ENCODE measurements around the gene RNLS.
"Not testable (repeated sequence)": the region's sequence is repeated elsewhere in the genome, so short reads cannot be mapped to it uniquely, and the experiment has no call there.

RNLS gene

GRCh38 chr10:88308361-88308760 is 274.8 kb downstream of the RNLS start:
- not testable (repeated sequence) for H3K27ac ChIP-seq (ENCODE audit: low read depth, low read length); H3K27me3 ChIP-seq (ENCODE audit: control insufficient read depth in 5 of 5, insufficient read depth in 4 of 5, low read length in 5 of 5); H3K4me1 ChIP-seq (ENCODE audit: control insufficient read depth in 5 of 5, insufficient read depth in 5 of 5, low read length in 5 of 5); H3K4me3 ChIP-seq (ENCODE audit: low read depth in 1 of 5, low read length in 5 of 5); H3K36me3 ChIP-seq (ENCODE audit: control insufficient read depth in 5 of 5, insufficient read depth in 5 of 5, low read length in 5 of 5); H3K9ac ChIP-seq (ENCODE audit: low read length in 5 of 5); H3K9me3 ChIP-seq (ENCODE audit: control insufficient read depth in 5 of 5, low read length in 5 of 5)

GRCh38 chr10:88299787-88300186 is 283.3 kb downstream of the RNLS start:
- Histone ChIP-seq H3K9ac (ENCODE audit: low read length in 5 of 5) (no peak overlapping the region), H3K4me3 (ENCODE audit: low read depth in 1 of 5, low read length in 5 of 5) (no peak overlapping the region), H3K27me3 (ENCODE audit: control insufficient read depth in 5 of 5, insufficient read depth in 4 of 5, low read length in 5 of 5) (no peaks in the 10 kb centered on the region), H3K4me1 (ENCODE audit: control insufficient read depth in 5 of 5, insufficient read depth in 5 of 5, low read length in 5 of 5) (no peaks in the 10 kb centered on the region), H3K36me3 (ENCODE audit: control insufficient read depth in 5 of 5, insufficient read depth in 5 of 5, low read length in 5 of 5) (no peaks in the 10 kb centered on the region), H3K9me3 (ENCODE audit: control insufficient read depth in 5 of 5, low read length in 5 of 5) (no peaks in the 10 kb centered on the region), H3K27ac (ENCODE audit: low read depth, low read length) (no peak overlapping the region)

GRCh38 chr10:88297103-88297502 is 286.0 kb downstream of the RNLS start:
- Histone ChIP-seq H3K27ac (ENCODE audit: low read depth, low read length) (no peak overlapping the region), H3K4me3 (ENCODE audit: low read depth in 1 of 5, low read length in 5 of 5) (no peak overlapping the region), H3K9me3 (ENCODE audit: control insufficient read depth in 5 of 5, low read length in 5 of 5) (no peaks in the 10 kb centered on the region), H3K27me3 (ENCODE audit: control insufficient read depth in 5 of 5, insufficient read depth in 4 of 5, low read length in 5 of 5) (no peaks in the 10 kb centered on the region), H3K9ac (ENCODE audit: low read length in 5 of 5) (no peak overlapping the region), H3K36me3 (ENCODE audit: control insufficient read depth in 5 of 5, insufficient read depth in 5 of 5, low read length in 5 of 5) (no peaks in the 10 kb centered on the region), H3K4me1 (ENCODE audit: control insufficient read depth in 5 of 5, insufficient read depth in 5 of 5, low read length in 5 of 5) (no peaks in the 10 kb centered on the region)

- H3K27me3 ChIP-seq (ENCODE audit: control insufficient read depth in 5 of 5, insufficient read depth in 4 of 5, low read length in 5 of 5): no peaks in the 10 kb centered on the region
- no peak overlapping the region for H3K9ac ChIP-seq (ENCODE audit: low read length in 5 of 5)
- H3K4me1 ChIP-seq (ENCODE audit: control insufficient read depth in 5 of 5, insufficient read depth in 5 of 5, low read length in 5 of 5): no peaks in the 10 kb centered on the region
- H3K36me3 ChIP-seq (ENCODE audit: control insufficient read depth in 5 of 5, insufficient read depth in 5 of 5, low read length in 5 of 5): no peaks in the 10 kb centered on the region
- no peak overlapping the region for H3K4me3 ChIP-seq (ENCODE audit: low read depth in 1 of 5, low read length in 5 of 5)
- H3K9me3 ChIP-seq (ENCODE audit: control insufficient read depth in 5 of 5, low read length in 5 of 5): no peaks in the 10 kb centered on the region
- H3K27ac ChIP-seq (ENCODE audit: low read depth, low read length): no peak overlapping the region
Measured at GRCh38 chr10:88293651-88294230, 289.4 kb downstream of the RNLS start.

GRCh38 chr10:88293073-88293472 is 290.0 kb downstream of the RNLS start:
- Histone ChIP-seq H3K36me3 (ENCODE audit: control insufficient read depth in 5 of 5, insufficient read depth in 5 of 5, low read length in 5 of 5) (no peaks in the 10 kb centered on the region), H3K4me3 (ENCODE audit: low read depth in 1 of 5, low read length in 5 of 5) (no peak overlapping the region), H3K9ac (ENCODE audit: low read length in 5 of 5) (no peak overlapping the region), H3K9me3 (ENCODE audit: control insufficient read depth in 5 of 5, low read length in 5 of 5) (no peaks in the 10 kb centered on the region), H3K27me3 (ENCODE audit: control insufficient read depth in 5 of 5, insufficient read depth in 4 of 5, low read length in 5 of 5) (no peaks in the 10 kb centered on the region), H3K4me1 (ENCODE audit: control insufficient read depth in 5 of 5, insufficient read depth in 5 of 5, low read length in 5 of 5) (no peaks in the 10 kb centered on the region), H3K27ac (ENCODE audit: low read depth, low read length) (no peak overlapping the region)

DNA sequence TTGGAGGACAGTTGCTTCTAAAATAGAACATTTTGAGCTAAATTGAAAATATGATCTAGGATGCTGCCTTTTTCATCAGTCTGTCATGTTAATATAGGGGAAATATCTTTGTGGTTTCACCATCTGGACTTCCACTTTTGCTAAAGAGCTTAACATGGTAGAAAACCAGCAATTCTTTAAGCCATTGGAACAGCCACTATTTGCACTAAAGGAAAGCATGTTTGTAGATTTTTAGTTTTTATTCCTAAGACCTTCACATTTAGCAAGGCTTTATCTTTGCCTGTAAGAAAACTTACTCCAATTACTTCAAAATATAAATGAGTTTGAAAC is 291.0 kb downstream of the RNLS start:
- Histone ChIP-seq H3K27me3 (ENCODE audit: control insufficient read depth in 5 of 5, insufficient read depth in 4 of 5, low read length in 5 of 5) (no peaks in the 10 kb centered on the region), H3K9ac (ENCODE audit: low read length in 5 of 5) (no peak overlapping the region), H3K4me3 (ENCODE audit: low read depth in 1 of 5, low read length in 5 of 5) (no peak overlapping the region), H3K4me1 (ENCODE audit: control insufficient read depth in 5 of 5, insufficient read depth in 5 of 5, low read length in 5 of 5) (no peaks in the 10 kb centered on the region), H3K27ac (ENCODE audit: low read depth, low read length) (no peak overlapping the region), H3K36me3 (ENCODE audit: control insufficient read depth in 5 of 5, insufficient read depth in 5 of 5, low read length in 5 of 5) (no peaks in the 10 kb centered on the region), H3K9me3 (ENCODE audit: control insufficient read depth in 5 of 5, low read length in 5 of 5) (no peaks in the 10 kb centered on the region)

- Histone ChIP-seq H3K4me3 (ENCODE audit: low read depth in 1 of 5, low read length in 5 of 5) (no peak overlapping the region), H3K9ac (ENCODE audit: low read length in 5 of 5) (no peak overlapping the region), H3K27me3 (ENCODE audit: control insufficient read depth in 5 of 5, insufficient read depth in 4 of 5, low read length in 5 of 5) (no peaks in the 10 kb centered on the region), H3K36me3 (ENCODE audit: control insufficient read depth in 5 of 5, insufficient read depth in 5 of 5, low read length in 5 of 5) (no peaks in the 10 kb centered on the region), H3K4me1 (ENCODE audit: control insufficient read depth in 5 of 5, insufficient read depth in 5 of 5, low read length in 5 of 5) (no peaks in the 10 kb centered on the region), H3K27ac (ENCODE audit: low read depth, low read length) (no peak overlapping the region), H3K9me3 (ENCODE audit: control insufficient read depth in 5 of 5, low read length in 5 of 5) (no peaks in the 10 kb centered on the region)
Measured at GRCh38 chr10:88291289-88292184, 291.6 kb downstream of the RNLS start.

- no peaks in the 10 kb centered on the region for H3K4me1 ChIP-seq (ENCODE audit: control insufficient read depth in 5 of 5, insufficient read depth in 5 of 5, low read length in 5 of 5)
- no peaks in the 10 kb centered on the region for H3K9me3 ChIP-seq (ENCODE audit: control insufficient read depth in 5 of 5, low read length in 5 of 5)
- H3K27me3 ChIP-seq (ENCODE audit: control insufficient read depth in 5 of 5, insufficient read depth in 4 of 5, low read length in 5 of 5): no peaks in the 10 kb centered on the region
- no peak overlapping the region for H3K9ac ChIP-seq (ENCODE audit: low read length in 5 of 5)
- no peak overlapping the region for H3K4me3 ChIP-seq (ENCODE audit: low read depth in 1 of 5, low read length in 5 of 5)
- H3K27ac ChIP-seq (ENCODE audit: low read depth, low read length): no peak overlapping the region
- H3K36me3 ChIP-seq (ENCODE audit: control insufficient read depth in 5 of 5, insufficient read depth in 5 of 5, low read length in 5 of 5): no peaks in the 10 kb centered on the region
Measured at GRCh38 chr10:88289342-88289741, 293.8 kb downstream of the RNLS start.

GRCh38 chr10:88288320-88289059 is 294.6 kb downstream of the RNLS start:
- H3K9me3 ChIP-seq (ENCODE audit: control insufficient read depth in 5 of 5, low read length in 5 of 5): no peaks in the 10 kb centered on the region
- no peaks in the 10 kb centered on the region for H3K27me3 ChIP-seq (ENCODE audit: control insufficient read depth in 5 of 5, insufficient read depth in 4 of 5, low read length in 5 of 5)
- H3K4me3 ChIP-seq (ENCODE audit: low read depth in 1 of 5, low read length in 5 of 5): no peak overlapping the region
- H3K36me3 ChIP-seq (ENCODE audit: control insufficient read depth in 5 of 5, insufficient read depth in 5 of 5, low read length in 5 of 5): no peaks in the 10 kb centered on the region
- H3K27ac ChIP-seq (ENCODE audit: low read depth, low read length): no peak overlapping the region
- no peaks in the 10 kb centered on the region for H3K4me1 ChIP-seq (ENCODE audit: control insufficient read depth in 5 of 5, insufficient read depth in 5 of 5, low read length in 5 of 5)
- no peak overlapping the region for H3K9ac ChIP-seq (ENCODE audit: low read length in 5 of 5)

DNA sequence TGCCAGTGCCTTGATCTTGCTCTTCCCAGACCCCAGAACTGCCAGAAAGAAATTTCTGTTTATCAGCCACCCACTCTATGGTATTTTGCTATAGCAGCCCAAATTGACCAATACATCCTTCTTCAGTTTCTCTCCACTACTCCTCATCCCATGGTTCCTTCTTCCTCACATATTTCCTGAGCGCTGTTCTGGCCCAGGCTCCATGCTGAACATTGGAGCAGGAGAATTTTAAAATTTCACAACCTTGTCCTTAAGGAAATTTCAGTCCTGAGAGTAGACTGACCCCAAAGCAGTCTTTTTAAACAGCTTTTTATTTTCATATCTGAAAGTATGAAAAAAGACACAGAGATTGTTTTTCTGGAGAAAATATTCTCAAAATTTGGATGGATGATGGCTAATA is 297.1 kb downstream of the RNLS start:
- H3K27ac ChIP-seq (ENCODE audit: low read depth, low read length): no peak overlapping the region
- no peak overlapping the region for H3K9ac ChIP-seq (ENCODE audit: low read length in 5 of 5)
- no peak overlapping the region for H3K4me3 ChIP-seq (ENCODE audit: low read depth in 1 of 5, low read length in 5 of 5)
- no peaks in the 10 kb centered on the region for H3K27me3 ChIP-seq (ENCODE audit: control insufficient read depth in 5 of 5, insufficient read depth in 4 of 5, low read length in 5 of 5)
- H3K9me3 ChIP-seq (ENCODE audit: control insufficient read depth in 5 of 5, low read length in 5 of 5): no peaks in the 10 kb centered on the region
- H3K4me1 ChIP-seq (ENCODE audit: control insufficient read depth in 5 of 5, insufficient read depth in 5 of 5, low read length in 5 of 5): peaks cover 0 to 15% (median 6%) of the 10 kb centered on the region in 5 donors
- H3K36me3 ChIP-seq (ENCODE audit: control insufficient read depth in 5 of 5, insufficient read depth in 5 of 5, low read length in 5 of 5): no peaks in the 10 kb centered on the region
